CD8-positive, alpha-beta memory T cell (primary cell): ENCODE data around the gene SEC14L3. TPM values are rescaled to one million over a fixed set of nuclear protein-coding genes. Genes with fewer than 3 reads are reported as not detected.

Source experiments
- CTCF ChIA-PET: fragments of 350-600 bp; sonication (Branson Sonifier 250); formaldehyde crosslinking; loops from one replicate; lab custom pipeline; 2021; ENCODE audit warnings: antibody characterized with exemption; lab: Charles Lee
- POLR2A ChIA-PET: fragments of 350-600 bp; sonication (Branson Sonifier 250); formaldehyde crosslinking; loops from one replicate; lab custom pipeline; 2021; ENCODE audit warnings: antibody characterized with exemption; lab: Charles Lee
- DNase-seq, 5 donors: peaks; one replicate each; pipeline versions ENCODE4 v3.0.0 to v3.0.0-alpha.2; 2020 to 2022; ENCODE audit warnings: mixed read lengths in 1 of 5
- H3K27ac ChIP-seq: one replicate; pipeline ENCODE4 v1.7.0; 2013; ENCODE audit warnings: low read depth, mild to moderate bottlenecking, low read length, moderate library complexity
- H3K27me3 ChIP-seq: 2 replicates; pipeline ENCODE4 v1.7.0; 2013; ENCODE audit warnings: low read length, mild to moderate bottlenecking; ENCODE audit not compliant: insufficient read depth, poor library complexity, severe bottlenecking
- H3K36me3 ChIP-seq: 2 replicates; pipeline ENCODE4 v1.7.0; 2013; ENCODE audit warnings: mild to moderate bottlenecking, low read length, moderate library complexity; ENCODE audit not compliant: insufficient read depth
- H3K4me1 ChIP-seq: 2 replicates; pipeline ENCODE4 v1.7.0; 2013; ENCODE audit warnings: mild to moderate bottlenecking, low read length, moderate library complexity; ENCODE audit not compliant: insufficient read depth
- H3K4me3 ChIP-seq: 2 replicates; pipeline ENCODE4 v1.7.0; 2013; ENCODE audit warnings: mild to moderate bottlenecking, low read length
- H3K9me3 ChIP-seq: 2 replicates; pipeline ENCODE4 v1.7.0; 2013; ENCODE audit warnings: mild to moderate bottlenecking, low read length
- H3K27ac Mint-ChIP-seq, 8 donors: one replicate each; pipeline ENCODE4 v1.8.0; 2020 to 2021; ENCODE audit warnings: mixed read lengths in 8 of 8, mild to moderate bottlenecking in 6 of 8, inconsistent platforms in 3 of 8, moderate library complexity in 3 of 8
- H3K27me3 Mint-ChIP-seq, 2 donors: one replicate each; pipeline ENCODE4 v1.8.0; 2020 to 2021; ENCODE audit warnings: mixed read lengths in 2 of 2, mild to moderate bottlenecking in 1 of 2, moderate library complexity in 1 of 2
- H3K36me3 Mint-ChIP-seq, 3 donors: one replicate each; pipeline ENCODE4 v1.8.0; 2020 to 2021; ENCODE audit warnings: mixed read lengths in 3 of 3, inconsistent platforms in 1 of 3, mild to moderate bottlenecking in 1 of 3
- H3K4me1 Mint-ChIP-seq, 3 donors: one replicate each; pipeline ENCODE4 v1.8.0; 2020 to 2021; ENCODE audit warnings: mixed read lengths in 3 of 3, inconsistent platforms in 1 of 3, mild to moderate bottlenecking in 1 of 3
- H3K4me3 Mint-ChIP-seq, 7 donors: one replicate each; pipeline ENCODE4 v1.8.0; 2020 to 2021; ENCODE audit warnings: mixed read lengths in 7 of 7, mild to moderate bottlenecking in 6 of 7, moderate library complexity in 4 of 7, inconsistent platforms in 2 of 7
- H3K9me3 Mint-ChIP-seq, 5 donors: one replicate each; pipeline ENCODE4 v1.8.0; 2020 to 2022; ENCODE audit warnings: mixed read lengths in 5 of 5, mild to moderate bottlenecking in 3 of 5, moderate library complexity in 2 of 5, inconsistent platforms in 1 of 5
- polyA plus RNA-seq: library from polyadenylated mRNA; unstranded; fragments of 300-500 nt; fragmentation: Illumina TruSeq; gene quantifications from one replicate; pipeline ENCODE4 v1.2.3, GENCODE V29; 2021
- total RNA-seq, 2 experiments: library from RNA; stranded (reverse); gene quantifications; one replicate each; pipeline ENCODE4 v1.2.3, GENCODE V29; 2021

Gene SEC14L3
- total and polyA plus RNA-seq, 3 experiments from 2014 or later, result not detected

- no peak overlapping the region for H3K4me3 Mint-ChIP-seq
- no peak for DNase-seq
- CTCF ChIA-PET, result interaction anchor here (1.1 to 1.4 kb wide), 2 partner anchors 9 to 15 kb away, joined by 3 read pairs; no protein-coding TSS in a partner anchor
- H3K27ac Mint-ChIP-seq, result no peak overlapping the region
- no peaks in the 10 kb centered on the region for H3K4me1 Mint-ChIP-seq
- H3K27ac ChIP-seq, result no peak overlapping the region
- H3K9me3 Mint-ChIP-seq, result no peaks in the 10 kb centered on the region
- no peaks in the 10 kb centered on the region for H3K9me3 ChIP-seq
- peaks cover 0 to 3% (median 0%) of the 10 kb centered on the region in 3 donors for H3K36me3 Mint-ChIP-seq
- no peaks in the 10 kb centered on the region for H3K36me3 ChIP-seq
- POLR2A ChIA-PET, result no interaction called here
- no peaks in the 10 kb centered on the region for H3K4me1 ChIP-seq
- H3K4me3 ChIP-seq, result no peak overlapping the region
- H3K27me3 Mint-ChIP-seq, result peaks cover 4 to 29% of the 10 kb centered on the region in 2 donors
- H3K27me3 ChIP-seq, result no peaks in the 10 kb centered on the region
Measured at GRCh38 chr22:30495041-30495784, 23.4 kb upstream of the SEC14L3 start.

DNA sequence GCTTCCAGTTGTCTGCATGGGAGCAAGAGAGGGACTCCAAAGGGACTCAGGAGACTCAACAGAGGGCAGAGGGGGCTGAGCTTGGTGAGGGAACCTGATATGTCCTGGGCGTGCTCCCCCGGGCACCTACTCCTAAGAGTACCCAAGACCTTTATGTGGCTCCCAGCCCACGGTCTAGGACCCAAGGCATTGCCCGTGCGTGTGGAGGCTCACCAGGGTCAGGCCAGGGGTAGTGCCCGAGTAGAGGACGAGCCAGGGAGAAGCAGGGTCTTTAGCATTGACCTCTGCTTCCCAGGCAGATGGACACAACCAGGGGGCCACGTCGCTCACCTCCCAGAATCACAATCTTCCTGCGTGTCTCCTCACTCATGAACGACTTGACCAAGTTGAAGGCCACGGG, 20.3 kb upstream of the SEC14L3 start:
- H3K27ac Mint-ChIP-seq, result no peak overlapping the region

DNA sequence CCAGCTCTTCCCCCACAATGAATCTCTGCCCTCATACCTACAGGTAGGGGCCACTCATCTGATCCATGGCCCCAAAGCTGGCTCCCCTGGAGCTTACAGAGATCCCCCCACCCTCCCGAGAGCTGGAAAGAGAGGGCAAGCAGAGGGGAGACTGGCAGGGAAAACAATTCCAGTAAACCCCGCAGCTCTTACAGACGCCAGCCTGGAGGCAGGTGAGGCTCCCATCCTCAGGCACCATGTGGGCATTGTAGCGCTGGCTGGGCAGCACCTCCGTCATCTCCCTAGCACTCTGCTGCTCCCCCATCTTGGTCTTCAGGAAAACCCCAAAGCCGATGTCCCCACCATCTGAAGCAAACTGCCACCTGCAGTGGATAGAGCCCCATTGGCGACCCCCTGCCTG, 19.6 kb upstream of the SEC14L3 start:
- ChIA-PET CTCF (interaction anchor here (1.8 kb wide), 1 partner anchor 99 kb away, joined by 5 read pairs; no protein-coding TSS in a partner anchor), POLR2A (no interaction called here)
- no peaks in the 10 kb centered on the region for H3K9me3 Mint-ChIP-seq
- H3K9me3 ChIP-seq, result no peaks in the 10 kb centered on the region
- H3K4me1 Mint-ChIP-seq, result no peaks in the 10 kb centered on the region
- H3K4me1 ChIP-seq, result no peaks in the 10 kb centered on the region
- H3K27me3 ChIP-seq, result no peaks in the 10 kb centered on the region
- H3K27me3 Mint-ChIP-seq, result peaks cover 4 to 23% of the 10 kb centered on the region in 2 donors
- H3K27ac Mint-ChIP-seq, result no peak overlapping the region
- H3K36me3 ChIP-seq, result no peaks in the 10 kb centered on the region
- H3K4me3 Mint-ChIP-seq, result no peak overlapping the region
- no peak overlapping the region for H3K27ac ChIP-seq
- H3K4me3 ChIP-seq, result no peak overlapping the region
- H3K36me3 Mint-ChIP-seq, result peaks cover 0 to 3% (median 0%) of the 10 kb centered on the region in 3 donors
- DNase-seq, result no peak

More for the DNA sequence above, 20.3 kb upstream of the SEC14L3 start:
- CTCF ChIA-PET, result no interaction called here
- no peaks in the 10 kb centered on the region for H3K9me3 Mint-ChIP-seq
- H3K4me3 ChIP-seq, result no peak overlapping the region
- H3K27me3 ChIP-seq, result no peaks in the 10 kb centered on the region
- no peaks in the 10 kb centered on the region for H3K4me1 Mint-ChIP-seq
- H3K4me1 ChIP-seq, result no peaks in the 10 kb centered on the region
- no peak overlapping the region for H3K4me3 Mint-ChIP-seq
- no peak overlapping the region for H3K27ac ChIP-seq
- DNase-seq, result no peak
- no peaks in the 10 kb centered on the region for H3K36me3 ChIP-seq
- no peaks in the 10 kb centered on the region for H3K9me3 ChIP-seq
- peaks cover 0 to 3% (median 0%) of the 10 kb centered on the region in 3 donors for H3K36me3 Mint-ChIP-seq
- peaks cover 4 to 23% of the 10 kb centered on the region in 2 donors for H3K27me3 Mint-ChIP-seq
- POLR2A ChIA-PET, result no interaction called here

- Histone ChIP-seq H3K27ac (no peak overlapping the region), H3K9me3 (no peaks in the 10 kb centered on the region), H3K36me3 (no peaks in the 10 kb centered on the region), H3K4me1 (no peaks in the 10 kb centered on the region), H3K4me3 (no peak overlapping the region), H3K27me3 (no peaks in the 10 kb centered on the region)
- H3K27ac Mint-ChIP-seq, result no peak overlapping the region
- no peaks in the 10 kb centered on the region for H3K9me3 Mint-ChIP-seq
- H3K4me3 Mint-ChIP-seq, result no peak overlapping the region
- no peak for DNase-seq
- peaks cover 0 to 3% (median 0%) of the 10 kb centered on the region in 3 donors for H3K36me3 Mint-ChIP-seq
- CTCF ChIA-PET, result interaction anchor here (1.8 kb wide), 1 partner anchor 98 kb away, joined by 5 read pairs; no protein-coding TSS in a partner anchor
- H3K4me1 Mint-ChIP-seq, result peaks cover 0 to 2% (median 0%) of the 10 kb centered on the region in 3 donors
- peaks cover 4 to 23% of the 10 kb centered on the region in 2 donors for H3K27me3 Mint-ChIP-seq
- POLR2A ChIA-PET, result no interaction called here
Measured at GRCh38 chr22:30490399-30490798, 18.6 kb upstream of the SEC14L3 start.

GRCh38 chr22:30488121-30488520, 16.3 kb upstream of the SEC14L3 start:
- no peak for DNase-seq
- Mint-ChIP-seq H3K9me3 (no peaks in the 10 kb centered on the region), H3K27me3 (peaks cover 4 to 11% of the 10 kb centered on the region in 2 donors), H3K36me3 (no peaks in the 10 kb centered on the region), H3K4me3 (no peak overlapping the region), H3K4me1 (peaks cover 0 to 3% (median 0%) of the 10 kb centered on the region in 3 donors), H3K27ac (no peak overlapping the region)
- no peaks in the 10 kb centered on the region for H3K4me1 ChIP-seq
- no peaks in the 10 kb centered on the region for H3K9me3 ChIP-seq
- CTCF ChIA-PET, result interaction anchor here (6.4 kb wide), 1 partner anchor 98 kb away, joined by 68 read pairs; the partner anchor contains the start of gene RNF215
- no peak overlapping the region for H3K27ac ChIP-seq
- no peaks in the 10 kb centered on the region for H3K36me3 ChIP-seq
- POLR2A ChIA-PET, result no interaction called here
- H3K4me3 ChIP-seq, result no peak overlapping the region
- no peaks in the 10 kb centered on the region for H3K27me3 ChIP-seq

DNA sequence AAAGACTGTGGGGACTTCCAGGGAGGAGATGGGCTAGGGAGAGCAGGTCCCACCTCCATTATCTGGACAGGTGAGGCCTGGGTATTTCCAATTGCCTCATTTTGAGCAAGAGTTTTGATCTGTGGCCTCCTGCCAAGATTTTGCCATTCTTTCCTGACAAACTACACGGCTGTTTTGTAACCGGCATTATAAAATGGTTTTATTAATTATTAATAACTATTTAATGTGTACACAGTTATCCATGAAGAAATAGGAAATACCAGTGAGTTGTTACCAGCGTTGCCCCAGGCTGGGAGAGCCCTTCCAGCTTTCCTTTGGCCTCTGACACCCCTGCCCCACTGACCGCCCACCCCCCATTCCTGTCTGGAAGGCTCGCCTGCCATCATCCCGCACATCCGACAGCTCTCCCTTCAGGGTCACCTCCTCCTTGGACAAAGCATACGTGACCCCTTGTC, 14.9 kb upstream of the SEC14L3 start:
- Histone ChIP-seq H3K4me3 (no peak overlapping the region), H3K27ac (no peak overlapping the region), H3K4me1 (no peaks in the 10 kb centered on the region), H3K9me3 (no peaks in the 10 kb centered on the region), H3K36me3 (no peaks in the 10 kb centered on the region), H3K27me3 (no peaks in the 10 kb centered on the region)
- Mint-ChIP-seq H3K27me3 (peaks cover 5 to 12% of the 10 kb centered on the region in 2 donors), H3K4me3 (no peak overlapping the region), H3K9me3 (no peaks in the 10 kb centered on the region), H3K4me1 (peaks cover 0 to 3% (median 0%) of the 10 kb centered on the region in 3 donors), H3K36me3 (no peaks in the 10 kb centered on the region), H3K27ac (peak overlapping the region in 2 of 8 donors; percentile 24 to 81)
- ChIA-PET CTCF (interaction anchor here (0.7 to 6.4 kb wide), 6 partner anchors 52 to 1040 kb away, joined by 3 to 68 read pairs (median 5); partner anchors contain the start of genes CASTOR1 and RNF215), POLR2A (no interaction called here)
- no peak for DNase-seq

GRCh38 chr22:30486118-30486517, 14.3 kb upstream of the SEC14L3 start:
- Histone ChIP-seq H3K4me1 (no peaks in the 10 kb centered on the region), H3K36me3 (no peaks in the 10 kb centered on the region), H3K4me3 (no peak overlapping the region), H3K27me3 (no peaks in the 10 kb centered on the region), H3K9me3 (no peaks in the 10 kb centered on the region), H3K27ac (no peak overlapping the region)
- H3K27ac Mint-ChIP-seq, result no peak overlapping the region
- ChIA-PET CTCF (interaction anchor here (0.6 to 6.4 kb wide), 14 partner anchors 9 to 1040 kb away, joined by 3 to 68 read pairs (median 4); partner anchors contain the start of genes CASTOR1 and RNF215), POLR2A (no interaction called here)
- H3K27me3 Mint-ChIP-seq, result peaks cover 5 to 16% of the 10 kb centered on the region in 2 donors
- no peak for DNase-seq
- peaks cover 0 to 3% (median 0%) of the 10 kb centered on the region in 3 donors for H3K4me1 Mint-ChIP-seq
- H3K36me3 Mint-ChIP-seq, result no peaks in the 10 kb centered on the region
- H3K4me3 Mint-ChIP-seq, result no peak overlapping the region
- H3K9me3 Mint-ChIP-seq, result no peaks in the 10 kb centered on the region
